ENCODE results near the gene LRWD1.
A peak's percentile ranks its signal among the peaks of the same experiment; 100 is the strongest.

LRWD1 gene

DNA sequence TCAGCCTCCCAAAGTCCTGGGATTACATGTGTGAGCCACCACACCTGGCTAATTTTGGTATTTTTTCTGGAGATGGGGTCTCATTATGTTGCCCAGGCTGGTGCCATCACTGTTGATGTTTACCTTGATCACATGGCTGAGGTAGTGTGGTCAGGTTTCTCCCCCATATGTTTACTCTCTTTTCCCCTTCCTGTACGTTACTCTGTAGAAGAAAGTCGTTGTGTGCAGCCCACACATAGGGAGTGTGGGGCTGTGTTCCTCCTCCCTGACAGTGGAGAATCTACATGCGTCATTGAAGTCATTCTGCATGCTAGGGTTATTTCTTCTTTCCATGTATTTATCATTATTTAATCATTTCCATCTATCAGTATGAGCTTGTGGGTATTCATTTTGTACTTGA lies 47.7 kb upstream of the LRWD1 start:
- no peaks in the 10 kb centered on the region for H3K9me2 ChIP-seq (ENCODE audit: low read depth, low read length)
- no peak overlapping the region for H2AFZ ChIP-seq (ENCODE audit: low read length)
- H3K27ac ChIP-seq (ENCODE audit: low read depth, low read length, poor library complexity, severe bottlenecking): peak overlapping the region; percentile 91
- H3K4me1 ChIP-seq (ENCODE audit: insufficient read depth, low read length, severe bottlenecking): peaks cover 68% of the 10 kb centered on the region
- peaks cover 88% of the 10 kb centered on the region for H3K36me3 ChIP-seq (ENCODE audit: insufficient read depth, low read length)
- no peaks in the 10 kb centered on the region for H3K9me3 ChIP-seq (ENCODE audit: low read length)
- H3K9ac ChIP-seq (ENCODE audit: low read length): no peak overlapping the region
- no peak overlapping the region for H3K4me3 ChIP-seq (ENCODE audit: low read depth, low read length, poor library complexity, severe bottlenecking)
- H3K4me2 ChIP-seq (ENCODE audit: low read length): no peak overlapping the region
- no peak for TF ChIP-seq EZH2 (IDR thresholded peaks at IDR 0.05; ENCODE audit: borderline replicate concordance, low read length)
- TF ChIP-seq, protein P1, sequence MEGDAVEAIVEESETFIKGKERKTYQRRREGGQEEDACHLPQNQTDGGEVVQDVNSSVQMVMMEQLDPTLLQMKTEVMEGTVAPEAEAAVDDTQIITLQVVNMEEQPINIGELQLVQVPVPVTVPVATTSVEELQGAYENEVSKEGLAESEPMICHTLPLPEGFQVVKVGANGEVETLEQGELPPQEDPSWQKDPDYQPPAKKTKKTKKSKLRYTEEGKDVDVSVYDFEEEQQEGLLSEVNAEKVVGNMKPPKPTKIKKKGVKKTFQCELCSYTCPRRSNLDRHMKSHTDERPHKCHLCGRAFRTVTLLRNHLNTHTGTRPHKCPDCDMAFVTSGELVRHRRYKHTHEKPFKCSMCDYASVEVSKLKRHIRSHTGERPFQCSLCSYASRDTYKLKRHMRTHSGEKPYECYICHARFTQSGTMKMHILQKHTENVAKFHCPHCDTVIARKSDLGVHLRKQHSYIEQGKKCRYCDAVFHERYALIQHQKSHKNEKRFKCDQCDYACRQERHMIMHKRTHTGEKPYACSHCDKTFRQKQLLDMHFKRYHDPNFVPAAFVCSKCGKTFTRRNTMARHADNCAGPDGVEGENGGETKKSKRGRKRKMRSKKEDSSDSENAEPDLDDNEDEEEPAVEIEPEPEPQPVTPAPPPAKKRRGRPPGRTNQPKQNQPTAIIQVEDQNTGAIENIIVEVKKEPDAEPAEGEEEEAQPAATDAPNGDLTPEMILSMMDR (IDR thresholded peaks at IDR 0.05; ENCODE audit: low read length): no peak
- peaks cover 5% of the 10 kb centered on the region; the same call in 1 of the 2 replicates for H3F3A ChIP-seq (ENCODE audit: insufficient read depth, low read length)
- no peaks in the 10 kb centered on the region for H3K27me3 ChIP-seq (ENCODE audit: insufficient read depth, low read length)
- H4K20me1 ChIP-seq (ENCODE audit: insufficient read depth, low read length): no peaks in the 10 kb centered on the region
- H3K79me2 ChIP-seq (ENCODE audit: insufficient read depth, low read length): no peaks in the 10 kb centered on the region; the same call in 1 of the 2 replicates

DNA sequence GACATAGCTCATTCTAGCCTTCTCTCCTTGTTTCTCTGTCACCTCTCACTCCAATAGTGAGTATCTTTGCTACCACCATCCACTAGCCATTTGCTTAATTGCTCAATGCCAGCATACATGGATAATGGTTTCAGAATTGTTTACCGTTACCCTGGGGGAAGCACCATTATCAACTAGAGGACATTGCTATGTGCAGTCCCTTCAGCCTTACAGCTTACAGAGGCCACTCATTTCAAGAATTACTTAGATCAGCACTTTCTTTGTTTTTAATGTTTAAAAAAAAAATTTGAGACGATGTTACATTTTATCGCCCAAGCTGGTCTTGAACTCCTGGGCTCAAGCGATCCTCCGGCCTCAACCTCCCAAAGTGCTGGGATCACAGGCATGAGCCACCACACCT lies 46.2 kb upstream of the LRWD1 start:
- Histone ChIP-seq H3K27me3 (ENCODE audit: insufficient read depth, low read length) (no peaks in the 10 kb centered on the region), H3K36me3 (ENCODE audit: insufficient read depth, low read length) (peaks cover 75% of the 10 kb centered on the region), H3F3A (ENCODE audit: insufficient read depth, low read length) (peaks cover 9% of the 10 kb centered on the region; the same call in 1 of the 2 replicates), H3K9me2 (ENCODE audit: low read depth, low read length) (no peaks in the 10 kb centered on the region), H3K9me3 (ENCODE audit: low read length) (no peaks in the 10 kb centered on the region), H3K27ac (ENCODE audit: low read depth, low read length, poor library complexity, severe bottlenecking) (peak overlapping the region; percentile 89), H3K4me2 (ENCODE audit: low read length) (no peak overlapping the region), H3K4me1 (ENCODE audit: insufficient read depth, low read length, severe bottlenecking) (peaks cover 64% of the 10 kb centered on the region), H3K79me2 (ENCODE audit: insufficient read depth, low read length) (no peaks in the 10 kb centered on the region), H3K9ac (ENCODE audit: low read length) (no peak overlapping the region), H4K20me1 (ENCODE audit: insufficient read depth, low read length) (no peaks in the 10 kb centered on the region), H2AFZ (ENCODE audit: low read length) (no peak overlapping the region), H3K4me3 (ENCODE audit: low read depth, low read length, poor library complexity, severe bottlenecking) (no peak overlapping the region)
- TF ChIP-seq, protein P1 (IDR thresholded peaks at IDR 0.05; ENCODE audit: low read length): no peak
- no peak for TF ChIP-seq EZH2 (IDR thresholded peaks at IDR 0.05; ENCODE audit: borderline replicate concordance, low read length)

DNA sequence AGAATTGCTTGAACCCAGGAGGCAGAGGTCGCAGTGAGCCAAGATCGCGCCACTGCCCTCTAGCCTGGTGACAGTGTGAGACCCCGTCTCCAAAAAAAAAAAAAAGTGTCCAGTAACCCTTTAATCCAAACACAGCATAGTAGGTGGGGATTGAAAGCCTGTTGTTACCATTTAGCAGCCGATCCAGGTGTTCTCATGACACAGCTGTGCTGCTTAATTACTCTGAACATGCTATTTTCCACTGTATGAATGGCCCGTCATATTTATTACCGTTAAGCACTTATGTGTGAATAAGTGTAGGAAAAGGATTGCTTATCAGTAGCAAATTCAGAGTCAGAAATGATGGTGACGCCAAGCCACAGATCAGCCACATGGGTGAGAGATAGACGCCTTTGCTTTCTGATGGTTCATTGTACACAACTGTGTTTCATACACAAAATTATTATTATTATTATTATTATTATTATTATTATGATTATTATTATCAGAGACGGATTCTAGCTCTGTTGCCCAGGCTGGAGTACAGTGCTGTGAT lies 43.0 kb upstream of the LRWD1 start:
- H3F3A ChIP-seq (ENCODE audit: insufficient read depth, low read length): peaks cover 12% of the 10 kb centered on the region; the same call in 1 of the 2 replicates
- no peaks in the 10 kb centered on the region for H3K9me2 ChIP-seq (ENCODE audit: low read depth, low read length)
- no peak overlapping the region for H3K9ac ChIP-seq (ENCODE audit: low read length)
- H3K4me3 ChIP-seq (ENCODE audit: low read depth, low read length, poor library complexity, severe bottlenecking): no peak overlapping the region
- no peaks in the 10 kb centered on the region for H3K27me3 ChIP-seq (ENCODE audit: insufficient read depth, low read length)
- H3K79me2 ChIP-seq (ENCODE audit: insufficient read depth, low read length): no peaks in the 10 kb centered on the region
- H3K4me1 ChIP-seq (ENCODE audit: insufficient read depth, low read length, severe bottlenecking): peaks cover 77% of the 10 kb centered on the region
- peaks cover 53% of the 10 kb centered on the region for H3K36me3 ChIP-seq (ENCODE audit: insufficient read depth, low read length)
- no peak for TF ChIP-seq EZH2 (IDR thresholded peaks at IDR 0.05; ENCODE audit: borderline replicate concordance, low read length)
- TF ChIP-seq, protein P1 (IDR thresholded peaks at IDR 0.05; ENCODE audit: low read length): no peak
- no peaks in the 10 kb centered on the region for H3K9me3 ChIP-seq (ENCODE audit: low read length)
- no peak overlapping the region for H2AFZ ChIP-seq (ENCODE audit: low read length)
- no peak overlapping the region for H3K4me2 ChIP-seq (ENCODE audit: low read length)
- peak overlapping the region; percentile 98 for H3K27ac ChIP-seq (ENCODE audit: low read depth, low read length, poor library complexity, severe bottlenecking)
- no peaks in the 10 kb centered on the region for H4K20me1 ChIP-seq (ENCODE audit: insufficient read depth, low read length)
